Astrocyte of the spinal cord (primary cell): ENCODE results near the gene MED13L.
A peak's percentile ranks its signal among the peaks of the same experiment; 100 is the strongest.

Experiments used
- DNase-seq: peaks from one replicate; pipeline ENCODE4 v3.0.0; 2011; ENCODE audit warnings: low read depth, low spot score
- H3K4me3 ChIP-seq: 2 replicates; pipeline ENCODE4 v1.5.1; 2011; ENCODE audit warnings: low read depth, mild to moderate bottlenecking, low read length, moderate library complexity
- in situ Hi-C: cut with HindIII; loops from 2 replicates; pipeline ENCODE4 v1.10.0; 2017; ENCODE audit warnings: low sequenced_read_pairs
- TF ChIP-seq, protein P1 (sequence below): IDR thresholded peaks from 2 replicates; pipeline ENCODE4 v1.5.1; 2012; ENCODE audit warnings: low read depth, mild to moderate bottlenecking, low read length, inconsistent platforms

MED13L gene

DNA sequence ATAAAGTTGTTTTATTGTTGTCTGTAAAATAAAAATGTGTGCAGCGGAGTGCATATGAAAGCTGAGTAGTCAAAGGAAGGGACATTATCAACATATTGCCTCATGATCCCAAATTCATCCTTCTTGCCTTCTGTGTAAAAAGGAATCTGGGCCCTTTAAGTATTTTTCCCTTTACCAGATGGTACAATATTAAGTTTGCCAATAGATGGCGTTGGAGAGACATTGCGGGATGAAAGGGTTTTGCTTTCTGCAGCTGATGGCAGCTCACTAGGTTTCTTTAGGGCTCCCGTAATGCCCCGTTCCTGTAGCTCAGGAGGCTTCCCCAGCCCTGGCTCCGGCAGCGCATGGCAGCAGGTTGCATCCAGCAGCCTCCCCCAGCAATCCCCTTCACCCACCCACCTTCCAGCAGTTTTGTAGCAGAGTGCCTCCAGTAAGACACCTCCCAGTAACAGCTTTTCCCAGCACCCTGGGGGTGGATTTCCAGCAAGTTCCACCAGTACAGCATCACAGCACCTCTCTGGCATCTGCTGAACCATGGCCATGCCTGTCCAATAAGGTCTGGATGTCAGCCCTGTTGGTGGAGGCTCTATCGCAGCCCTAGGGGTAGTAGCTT, 354.4 kb downstream of the MED13L start:
- H3K4me3 ChIP-seq, result no peak overlapping the region
- DNase-seq, result peak; percentile 7
- TF ChIP-seq, protein P1, sequence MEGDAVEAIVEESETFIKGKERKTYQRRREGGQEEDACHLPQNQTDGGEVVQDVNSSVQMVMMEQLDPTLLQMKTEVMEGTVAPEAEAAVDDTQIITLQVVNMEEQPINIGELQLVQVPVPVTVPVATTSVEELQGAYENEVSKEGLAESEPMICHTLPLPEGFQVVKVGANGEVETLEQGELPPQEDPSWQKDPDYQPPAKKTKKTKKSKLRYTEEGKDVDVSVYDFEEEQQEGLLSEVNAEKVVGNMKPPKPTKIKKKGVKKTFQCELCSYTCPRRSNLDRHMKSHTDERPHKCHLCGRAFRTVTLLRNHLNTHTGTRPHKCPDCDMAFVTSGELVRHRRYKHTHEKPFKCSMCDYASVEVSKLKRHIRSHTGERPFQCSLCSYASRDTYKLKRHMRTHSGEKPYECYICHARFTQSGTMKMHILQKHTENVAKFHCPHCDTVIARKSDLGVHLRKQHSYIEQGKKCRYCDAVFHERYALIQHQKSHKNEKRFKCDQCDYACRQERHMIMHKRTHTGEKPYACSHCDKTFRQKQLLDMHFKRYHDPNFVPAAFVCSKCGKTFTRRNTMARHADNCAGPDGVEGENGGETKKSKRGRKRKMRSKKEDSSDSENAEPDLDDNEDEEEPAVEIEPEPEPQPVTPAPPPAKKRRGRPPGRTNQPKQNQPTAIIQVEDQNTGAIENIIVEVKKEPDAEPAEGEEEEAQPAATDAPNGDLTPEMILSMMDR, result peak; percentile 28
- in situ Hi-C loops, result no loop called here

DNA sequence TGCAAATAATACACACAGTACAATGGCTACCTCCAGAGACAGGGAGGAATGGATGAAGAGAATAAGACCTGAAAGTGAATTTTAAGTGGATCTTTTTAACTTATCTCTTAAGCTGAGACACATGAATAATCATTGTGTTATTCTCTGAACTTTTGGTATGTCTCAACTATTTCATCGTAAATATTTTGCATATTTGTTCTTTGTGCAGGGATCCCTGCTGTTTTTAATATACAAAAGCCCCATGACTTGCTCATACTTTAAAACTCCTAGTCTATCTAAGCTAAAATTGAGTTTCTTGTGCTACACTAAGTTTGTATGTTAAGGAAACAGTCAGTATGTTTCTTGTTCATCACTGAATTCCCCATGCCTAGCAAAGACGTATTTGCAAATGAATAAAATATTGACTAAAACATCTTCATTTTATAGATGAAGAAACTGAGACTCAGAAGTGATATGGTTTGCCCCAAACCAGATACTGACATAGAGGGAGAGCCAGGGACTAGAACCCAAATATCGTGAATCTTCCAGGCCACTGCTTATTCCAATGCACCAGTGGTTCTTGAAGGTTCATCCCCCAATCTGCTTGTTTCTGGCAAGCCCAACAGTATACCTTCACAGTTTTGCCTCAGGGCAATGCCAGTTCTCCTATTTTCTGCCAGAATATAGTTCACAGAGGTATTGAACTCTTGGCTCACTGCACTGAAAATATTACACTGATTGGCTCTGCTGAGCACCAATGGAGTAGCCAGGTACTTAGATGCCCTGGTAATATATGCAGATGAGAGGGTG, 356.9 kb downstream of the MED13L start:
- TF ChIP-seq, protein P1, result no peak
- in situ Hi-C loops, result no loop called here
- DNase-seq, result peak; percentile 16
- H3K4me3 ChIP-seq, result no peak overlapping the region

DNA sequence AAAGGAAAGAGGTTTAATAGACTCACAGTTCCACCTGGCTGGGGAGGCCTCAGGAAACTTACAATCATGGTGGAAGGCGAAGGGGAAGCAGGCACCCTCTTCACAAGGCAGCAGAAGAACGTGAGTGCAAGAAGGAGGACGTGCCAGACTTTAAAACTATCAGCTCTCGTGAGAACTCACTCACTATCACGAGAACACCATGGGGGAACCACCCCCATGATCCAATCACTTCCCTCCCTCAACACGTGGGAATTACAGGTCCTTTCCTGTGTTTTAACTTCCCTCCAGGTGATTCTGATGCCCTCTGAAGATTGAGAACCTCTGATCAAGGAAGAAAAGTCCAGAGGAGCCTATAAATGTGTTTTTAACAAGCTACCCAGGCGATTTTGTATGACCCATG, 358.7 kb downstream of the MED13L start:
- no peak for DNase-seq
- TF ChIP-seq, protein P1, result no peak
- H3K4me3 ChIP-seq, result no peak overlapping the region
- in situ Hi-C loops, result no loop called here

DNA sequence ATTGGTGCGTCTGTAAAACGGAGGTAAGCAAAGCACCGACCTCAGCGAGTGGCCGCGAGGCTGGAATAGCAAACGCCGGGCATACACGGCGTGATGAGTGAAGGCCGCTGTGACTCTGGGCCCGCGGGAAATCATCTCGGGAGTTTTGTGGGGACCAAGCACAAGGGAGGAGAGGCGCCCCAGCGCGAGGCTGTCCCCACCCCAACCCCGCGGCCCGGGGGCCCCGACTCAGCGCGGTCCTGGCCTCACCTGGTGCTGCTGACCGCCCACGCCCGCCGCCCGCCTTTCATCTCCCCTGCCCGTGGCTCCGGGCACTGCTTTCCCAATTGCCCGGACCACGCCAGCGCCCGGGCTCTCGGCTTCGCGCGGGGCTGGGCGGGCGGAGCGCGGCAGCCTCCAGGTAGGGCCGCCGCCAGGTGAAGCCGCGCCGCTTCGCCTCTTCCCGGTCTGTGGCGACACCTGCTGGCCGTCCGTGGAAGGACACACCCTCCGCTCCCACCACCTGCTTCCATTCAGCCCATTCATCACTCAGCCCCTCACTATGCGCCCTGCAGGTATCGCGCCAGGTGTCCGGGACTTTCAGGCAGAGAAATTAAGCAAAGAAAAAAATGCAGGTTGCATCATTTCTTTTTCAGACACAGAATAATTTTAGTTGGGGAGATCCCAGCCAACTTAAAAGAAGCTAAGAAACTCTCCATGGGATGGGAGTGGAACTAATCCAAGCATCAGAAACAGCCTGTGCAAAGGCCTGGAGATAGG, 360.4 kb downstream of the MED13L start:
- DNase-seq, result peak; percentile 1
- TF ChIP-seq, protein P1, result peak; percentile 89
- no peak overlapping the region for H3K4me3 ChIP-seq
- in situ Hi-C loops, result no loop called here

DNA sequence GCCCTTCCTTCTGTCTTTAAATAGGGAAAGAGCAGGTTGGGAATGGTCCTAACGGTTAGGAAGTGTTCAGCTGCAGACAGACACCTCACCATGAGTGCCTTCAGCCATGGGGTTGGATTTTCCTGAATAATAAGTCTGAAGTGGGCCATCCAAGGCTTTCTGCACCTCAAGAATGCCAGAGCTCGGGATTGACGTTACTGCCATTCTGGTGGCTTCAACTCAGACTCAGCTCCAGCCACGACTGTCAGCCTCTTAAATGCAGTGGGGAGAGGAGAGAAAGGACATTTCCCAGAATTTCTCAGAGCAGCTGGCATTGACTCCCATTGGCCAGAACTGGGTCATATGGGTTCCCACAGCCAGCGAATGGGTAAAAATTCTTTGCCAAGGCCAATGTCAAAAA, 363.4 kb downstream of the MED13L start:
- DNase-seq, result no peak

DNA sequence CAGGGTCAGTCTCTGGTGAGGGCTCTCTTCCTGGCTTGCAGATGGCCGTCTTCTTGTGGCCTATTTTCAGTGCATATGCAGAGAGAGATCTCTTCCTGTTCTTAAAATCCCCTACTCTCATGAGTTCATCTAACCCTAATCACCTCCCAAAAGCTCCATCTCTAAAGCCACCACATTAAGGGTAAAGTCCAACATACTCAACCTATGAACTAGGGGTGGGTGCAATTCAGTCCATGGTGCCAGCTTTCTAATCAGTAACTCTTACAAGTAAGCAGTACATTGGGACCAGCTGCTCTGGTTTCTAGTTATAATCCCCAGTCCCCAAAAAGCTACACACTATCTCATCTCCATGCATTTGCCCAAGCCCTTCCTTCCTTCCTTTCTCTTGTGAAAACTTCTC, 365.1 kb downstream of the MED13L start:
- no peak for DNase-seq
- in situ Hi-C loops, result no loop called here
- TF ChIP-seq, protein P1, result no peak
- H3K4me3 ChIP-seq, result no peak overlapping the region

More for the DNA sequence above, 363.4 kb downstream of the MED13L start:
- in situ Hi-C loops, result no loop called here
- no peak overlapping the region for H3K4me3 ChIP-seq
- TF ChIP-seq, protein P1, result no peak
